HG02884 (cell line): ENCODE measurements around the gene C4orf36.

Source experiments
- ATAC-seq: cut with Tn5 transposase; IDR thresholded peaks from one replicate; pipeline ENCODE4 v1.9.1; 2021; ENCODE audit warnings: mild to moderate bottlenecking, moderate library complexity; ENCODE audit not compliant: unreplicated experiment

C4orf36 gene, protein sequence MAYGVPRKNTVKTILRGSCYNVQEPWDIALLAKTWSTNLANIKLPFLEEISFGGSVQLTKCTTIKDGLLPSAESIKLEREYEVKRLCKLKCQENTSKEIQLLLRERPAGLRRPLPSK

DNA sequence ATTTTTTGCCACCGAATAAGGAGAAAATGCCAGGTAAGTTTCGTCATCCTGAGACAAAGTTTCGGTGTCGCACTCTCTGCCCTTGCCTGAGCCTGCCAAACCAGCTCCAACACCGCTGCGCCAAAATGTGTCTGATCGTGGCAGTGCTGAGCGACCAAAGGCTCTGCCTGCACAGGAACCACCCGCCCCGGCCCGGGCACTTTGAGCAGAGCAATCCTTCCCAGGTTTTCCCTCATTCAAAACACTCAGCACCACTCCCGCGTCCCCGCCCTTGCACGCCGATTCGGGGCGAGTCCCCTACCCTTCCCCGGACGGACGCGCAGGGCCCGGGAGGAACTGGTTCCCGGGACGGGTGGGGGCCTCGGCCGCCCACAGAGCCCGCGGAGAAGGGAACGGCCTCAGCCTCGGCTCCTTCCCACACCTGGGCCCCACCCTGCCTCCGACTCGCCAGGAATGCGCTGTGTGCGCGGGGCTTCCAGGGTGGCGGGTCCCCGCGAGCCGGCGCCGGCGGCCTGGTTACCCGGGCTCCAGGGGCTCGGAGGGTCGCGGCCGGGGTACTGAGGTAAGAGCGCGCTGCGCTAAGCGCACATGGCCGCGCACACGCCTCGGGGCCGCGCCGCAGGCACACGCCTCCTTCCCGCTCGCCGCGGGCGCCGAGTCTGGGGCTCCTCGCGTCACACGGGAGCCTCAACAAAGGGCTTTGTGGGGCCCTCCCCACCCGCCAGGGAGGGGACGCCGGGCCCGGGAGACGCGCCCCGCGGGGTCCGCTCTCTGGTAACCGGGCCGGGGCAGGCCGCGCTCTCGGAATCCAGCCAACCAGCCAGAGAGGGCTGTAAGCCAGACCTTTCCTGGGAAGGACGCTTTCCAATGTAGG, at the start of gene C4orf36:
TSS of gene C4orf36 (minus strand) at position 661 of the 874 bp plus-strand sequence. CDS start 902 bp downstream, outside the sequence.
- ATAC-seq: peak; percentile 48

DNA sequence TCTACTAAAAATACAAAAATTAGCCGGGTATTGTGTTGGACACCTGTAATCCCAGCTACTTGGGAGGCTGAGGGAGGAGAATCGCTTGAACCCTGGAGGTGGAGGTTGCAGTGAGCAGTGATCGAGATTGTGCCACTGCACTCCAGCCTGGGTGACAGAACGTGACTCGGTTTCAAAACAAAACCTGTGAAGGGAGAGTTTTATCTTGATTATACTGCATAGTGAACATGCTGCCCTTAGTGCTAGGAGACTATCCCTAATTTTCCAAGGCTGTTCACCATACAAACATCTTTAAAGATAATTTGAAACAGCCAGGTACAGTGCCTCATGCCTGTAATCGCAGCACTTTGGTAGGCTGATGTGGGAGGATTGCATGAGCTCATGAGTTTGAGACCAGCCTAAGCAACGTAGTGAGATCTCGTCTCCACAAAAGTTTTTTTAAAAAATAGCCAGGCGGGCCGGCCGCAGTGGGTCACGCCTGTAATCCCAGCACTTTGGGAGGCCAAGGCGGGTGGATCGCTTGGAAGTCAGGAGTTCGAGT, 48.8 kb upstream of the C4orf36 start:
- ATAC-seq: no peak

DNA sequence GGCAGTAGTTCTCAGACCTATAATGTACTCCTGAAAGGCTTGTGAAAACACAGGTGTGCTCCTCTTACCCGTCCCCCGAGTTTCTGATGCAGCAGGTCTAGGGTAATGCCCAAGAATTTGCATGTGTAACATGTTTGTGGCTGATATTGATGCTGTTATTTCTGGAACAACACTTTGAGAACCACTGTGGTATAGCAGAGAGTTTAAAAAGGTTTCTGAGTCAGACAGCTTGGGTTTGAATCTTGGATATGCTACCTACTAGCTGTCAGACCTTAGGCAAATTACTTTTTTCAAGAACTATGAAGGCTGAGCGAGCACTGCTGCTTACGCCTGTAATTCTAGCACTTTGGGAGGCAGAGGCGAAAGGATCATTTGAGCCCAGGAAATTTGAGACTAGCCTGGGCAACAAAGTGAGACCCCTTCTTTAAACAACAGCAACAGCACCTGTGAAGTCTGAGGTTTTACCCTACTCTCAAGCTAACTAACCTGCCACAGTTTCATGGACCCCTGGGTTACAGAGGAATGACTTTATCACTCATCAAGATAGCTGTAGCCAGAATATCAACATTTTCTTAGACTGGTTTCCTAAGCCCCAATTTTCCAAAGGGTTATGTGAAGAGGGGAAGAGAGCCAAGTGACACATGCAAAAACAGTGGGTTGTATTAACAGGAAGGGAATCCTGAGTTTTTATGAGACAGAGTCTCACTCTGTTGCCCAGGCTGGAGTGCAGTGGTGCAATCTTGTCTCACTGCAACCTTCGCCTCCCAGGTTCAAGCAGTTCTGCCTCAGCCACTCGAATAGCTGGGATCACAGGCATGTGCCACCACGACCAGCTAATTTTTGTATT, 47.7 kb upstream of the C4orf36 start:
- peak; percentile 47 for ATAC-seq

DNA sequence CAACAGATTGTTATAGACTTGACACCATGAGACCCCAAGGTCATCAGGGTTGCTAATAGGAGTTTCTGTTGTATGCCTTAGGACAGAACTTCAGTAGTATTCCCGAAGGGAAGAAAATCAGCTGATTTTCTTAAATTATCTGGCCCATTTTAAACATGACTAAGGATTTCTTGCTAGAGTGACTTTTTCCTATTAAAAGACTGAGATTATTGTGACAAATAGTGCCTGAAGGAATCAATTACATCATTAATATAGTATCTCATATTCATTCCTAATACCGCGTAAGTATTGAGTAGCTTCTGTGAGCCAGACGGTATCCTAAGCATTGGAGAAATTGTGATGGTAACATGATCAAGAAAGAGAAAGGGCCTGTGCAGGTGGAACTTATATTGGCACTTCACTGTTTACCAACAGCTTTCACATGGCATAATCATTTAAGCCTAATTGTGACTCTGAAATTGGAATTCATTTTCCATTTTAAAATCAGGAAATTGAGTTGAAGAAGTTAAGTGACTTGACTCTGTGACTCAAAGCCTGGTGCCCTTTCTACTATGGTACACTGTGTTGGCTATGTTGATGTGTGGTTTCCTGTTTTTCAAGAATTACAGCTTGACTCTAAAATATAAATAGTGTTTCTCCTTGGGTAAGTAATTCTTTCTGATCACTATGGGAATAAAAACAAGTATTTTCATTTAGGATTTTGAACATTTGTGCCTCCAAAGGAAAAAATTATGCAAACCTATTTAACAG, 46.7 kb upstream of the C4orf36 start:
- ATAC-seq: no peak

DNA sequence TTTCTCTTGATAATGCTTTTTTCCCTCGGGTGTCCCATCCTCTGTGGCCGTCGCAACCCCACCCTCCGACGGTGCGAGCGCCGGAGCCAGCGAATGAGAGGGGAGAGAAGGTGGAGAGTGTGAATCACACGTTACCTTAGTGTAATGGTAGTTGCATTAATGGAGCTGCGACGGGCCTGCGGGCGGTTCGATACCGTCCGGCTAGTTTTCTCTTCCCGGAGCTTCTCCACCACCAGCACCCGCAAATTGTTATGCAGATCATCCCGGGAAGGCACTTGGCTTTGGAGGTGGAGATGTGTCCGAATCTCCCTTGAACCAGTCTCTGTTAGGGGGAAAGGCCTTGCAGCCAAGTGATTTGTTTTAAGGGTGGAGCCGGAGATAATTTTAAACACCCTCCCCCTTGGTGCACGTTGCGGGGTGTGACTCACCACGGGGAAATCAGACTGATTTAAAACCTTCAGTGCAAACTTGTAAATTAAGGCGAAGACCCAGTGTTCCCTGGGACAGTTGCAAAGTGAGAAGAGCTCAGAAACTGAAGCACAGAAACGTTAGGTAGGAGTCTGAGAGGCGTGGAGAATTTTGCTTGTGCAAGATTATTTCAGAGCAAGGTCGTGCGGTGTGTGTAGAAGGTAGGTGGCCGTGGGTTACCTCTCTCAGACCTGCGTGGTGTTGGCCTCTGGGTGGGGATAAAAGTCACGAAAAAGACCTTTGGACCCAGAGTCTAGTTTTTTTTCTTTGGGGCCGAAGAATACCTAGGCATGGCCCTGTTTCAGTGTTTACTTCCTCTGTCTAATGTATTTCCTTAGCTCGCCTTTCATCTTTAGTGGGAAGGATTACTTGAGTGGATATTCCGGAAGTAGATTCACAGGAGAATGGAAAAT, 43.9 kb upstream of the C4orf36 start:
- peak; percentile 29 for ATAC-seq

DNA sequence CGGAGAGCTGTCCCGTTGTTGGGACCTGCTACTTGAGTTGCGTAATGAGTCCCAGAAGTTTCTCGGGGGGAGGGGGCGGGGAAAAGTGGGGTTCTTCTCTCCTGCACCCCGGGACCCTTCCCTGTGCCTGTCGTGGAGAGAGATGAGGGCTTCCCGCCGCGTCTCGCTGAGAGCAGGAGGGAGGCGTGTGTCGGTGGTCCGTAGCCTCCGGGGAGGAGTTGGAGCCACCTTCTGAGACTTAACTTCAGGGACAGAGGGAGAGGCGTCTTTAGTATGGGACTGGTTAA, 43.3 kb upstream of the C4orf36 start:
- ATAC-seq: no peak

DNA sequence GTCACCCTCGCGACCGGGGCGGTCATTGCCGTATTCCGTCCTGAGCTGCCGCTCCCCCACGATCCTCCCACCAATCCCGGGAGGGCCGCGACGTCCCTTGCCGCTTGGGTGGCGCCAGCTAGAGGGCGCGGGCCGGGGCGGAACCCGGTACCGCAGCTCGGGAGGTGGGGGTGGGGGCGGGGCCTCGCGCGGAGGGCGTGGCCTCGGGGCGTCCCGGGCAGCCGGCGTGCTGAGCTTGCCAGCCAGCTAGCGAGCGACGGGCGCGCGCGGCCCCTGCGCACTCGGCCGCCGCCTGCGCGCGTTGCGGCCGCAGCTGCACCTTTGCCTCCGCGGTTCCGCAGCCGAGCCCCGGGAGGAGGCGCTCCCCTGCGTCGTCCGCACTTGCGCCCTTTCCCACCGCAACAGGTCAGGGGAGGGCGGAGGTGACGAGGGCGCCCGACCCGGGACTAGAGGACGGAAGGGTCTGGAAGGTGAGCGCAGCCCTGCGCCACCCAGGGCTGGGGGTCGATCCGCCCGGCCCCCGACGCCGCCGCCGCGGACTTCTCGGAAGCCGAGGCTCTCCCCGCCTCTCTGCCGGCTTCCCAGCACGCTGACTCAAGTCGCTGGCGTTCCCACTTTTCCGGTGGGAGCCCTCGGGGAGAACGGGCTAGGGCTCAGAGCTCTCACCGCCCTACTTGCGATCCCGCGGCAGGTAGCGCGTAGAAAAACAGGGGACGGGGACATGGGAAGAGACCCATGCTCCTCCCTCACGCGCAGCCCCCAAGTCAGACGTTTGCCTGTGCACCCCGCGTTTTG, 42.7 kb upstream of the C4orf36 start, which contains the start of gene AFF1:
TSS of gene AFF1 (plus strand) at position 241 of the 795 bp plus-strand sequence. CDS start 13,523 bp downstream, outside the sequence.
- peak; percentile 42 for ATAC-seq

DNA sequence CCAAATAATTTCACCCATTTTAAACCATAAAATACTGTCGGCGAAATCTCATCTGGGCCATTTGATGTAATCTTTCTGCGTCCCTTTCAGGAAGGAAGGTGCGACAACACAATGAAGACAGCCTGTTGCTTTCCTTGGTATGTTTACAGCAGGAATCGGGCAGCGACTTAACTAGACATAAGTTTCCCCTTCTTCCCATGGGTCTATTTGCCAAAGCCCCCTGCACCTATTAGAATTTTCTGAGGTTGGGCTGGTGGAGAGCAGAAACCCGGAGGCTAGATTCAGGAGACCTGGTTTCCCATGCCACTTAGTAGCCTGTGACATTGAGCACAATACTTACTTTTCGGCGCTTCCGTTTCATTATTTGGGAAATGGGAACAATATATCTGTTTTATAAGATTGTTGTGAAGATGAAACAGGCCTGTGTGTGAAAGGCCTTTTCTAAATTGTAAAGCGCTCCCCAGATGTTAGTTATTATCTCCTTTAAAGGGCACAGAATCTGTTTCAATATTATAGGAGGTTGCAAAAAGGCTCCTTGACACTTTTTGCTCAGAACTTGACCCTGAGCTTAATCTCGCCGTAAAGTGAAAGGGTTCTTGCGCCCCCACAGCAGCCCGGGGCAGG, 42.0 kb upstream of the C4orf36 start:
- ATAC-seq: no peak

DNA sequence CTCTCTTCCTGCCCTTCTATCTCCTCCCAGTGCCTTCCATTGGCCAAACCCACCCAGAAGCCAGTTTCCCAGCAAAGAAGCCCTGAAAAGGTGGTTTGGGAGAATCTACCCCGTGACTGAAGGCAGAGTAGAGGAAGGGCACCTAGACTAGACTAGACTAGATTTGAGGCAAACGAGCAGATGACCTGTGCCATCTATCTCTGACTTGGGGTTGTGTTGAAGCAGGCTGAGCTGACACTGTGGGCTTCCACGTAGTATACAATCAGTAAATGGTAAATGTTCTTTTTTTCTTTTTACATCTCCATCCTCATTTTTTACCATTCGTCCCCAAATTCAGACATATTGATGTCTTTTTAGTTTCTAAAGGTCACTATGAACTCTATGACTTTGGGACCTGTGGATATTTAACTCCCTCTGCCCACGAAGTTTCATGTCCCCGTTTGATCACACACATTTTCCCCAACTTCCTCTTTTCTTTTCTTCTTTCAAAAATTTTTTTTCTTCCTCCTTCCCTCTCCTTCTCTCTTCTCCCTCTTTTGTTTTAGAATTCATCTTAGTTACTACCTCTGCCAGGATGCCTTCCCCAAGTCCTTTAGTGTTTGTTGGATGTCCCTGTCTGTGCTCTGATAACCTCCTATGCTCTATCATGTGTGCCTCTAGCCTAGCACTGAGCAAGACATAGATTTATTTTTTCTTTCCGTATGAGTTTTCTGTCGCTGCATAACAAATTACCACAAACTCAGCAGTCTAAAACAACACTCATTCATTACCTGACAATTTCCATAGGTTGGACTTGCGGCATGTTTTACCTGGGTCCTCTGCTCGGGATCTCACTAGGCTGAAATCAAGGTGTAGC, 36.4 kb upstream of the C4orf36 start:
- peak; percentile 49 for ATAC-seq

DNA sequence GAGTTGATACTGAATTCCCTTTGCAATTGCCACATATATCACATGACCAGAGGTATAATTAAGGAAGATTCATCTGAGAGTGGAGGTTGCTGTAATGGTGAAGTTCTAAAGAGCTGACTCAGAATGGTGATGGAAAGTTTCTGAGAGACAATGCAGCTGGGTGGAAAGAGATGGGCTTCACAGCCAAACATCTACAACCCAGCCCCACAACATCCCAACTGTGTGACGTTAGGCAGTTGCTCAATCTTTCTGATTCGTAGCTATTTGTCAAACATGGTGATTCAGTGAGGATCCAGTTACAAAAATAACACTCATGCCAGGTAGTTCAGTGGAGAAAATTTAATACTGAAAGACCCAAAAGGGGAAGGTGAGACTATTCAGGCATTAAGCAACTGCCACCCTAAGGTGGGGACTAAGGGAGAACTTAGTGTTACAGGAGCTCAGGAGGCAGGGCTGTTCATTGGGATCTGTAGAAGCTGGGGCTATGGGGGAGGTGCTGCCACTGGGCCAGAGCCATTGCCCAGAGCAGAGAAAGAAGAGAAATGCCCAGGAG, 35.7 kb upstream of the C4orf36 start:
- ATAC-seq: peak; percentile 38

DNA sequence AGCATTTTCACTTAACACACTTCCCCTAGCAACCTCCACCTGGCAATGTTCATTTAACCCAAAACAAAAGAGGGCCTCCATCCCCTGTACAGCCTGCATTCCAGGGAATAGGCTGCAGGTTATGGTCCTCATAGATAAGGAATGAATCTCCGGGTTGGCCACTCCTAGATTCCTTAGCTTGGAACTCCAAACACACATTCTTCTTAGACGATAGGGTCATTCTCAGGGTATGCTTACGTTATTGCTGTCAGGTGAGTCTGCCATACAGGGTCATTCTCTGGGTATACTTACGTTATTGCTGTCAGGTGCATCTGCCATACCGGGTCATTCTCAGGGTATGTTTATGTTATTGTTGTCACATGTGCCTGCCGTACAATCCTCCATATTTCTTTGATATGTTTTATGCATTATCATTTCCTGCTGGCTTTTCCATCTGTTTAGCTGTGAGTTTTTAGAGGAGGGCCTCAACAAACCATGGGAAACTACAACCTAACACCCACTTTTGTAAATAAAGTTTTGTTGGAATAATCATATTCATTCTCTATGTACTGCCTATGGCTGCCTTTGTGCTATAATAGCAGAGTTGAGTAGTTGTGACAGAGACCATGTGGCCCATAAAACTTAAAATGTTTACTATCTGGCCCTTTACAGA, 34.3 kb upstream of the C4orf36 start:
- no peak for ATAC-seq

DNA sequence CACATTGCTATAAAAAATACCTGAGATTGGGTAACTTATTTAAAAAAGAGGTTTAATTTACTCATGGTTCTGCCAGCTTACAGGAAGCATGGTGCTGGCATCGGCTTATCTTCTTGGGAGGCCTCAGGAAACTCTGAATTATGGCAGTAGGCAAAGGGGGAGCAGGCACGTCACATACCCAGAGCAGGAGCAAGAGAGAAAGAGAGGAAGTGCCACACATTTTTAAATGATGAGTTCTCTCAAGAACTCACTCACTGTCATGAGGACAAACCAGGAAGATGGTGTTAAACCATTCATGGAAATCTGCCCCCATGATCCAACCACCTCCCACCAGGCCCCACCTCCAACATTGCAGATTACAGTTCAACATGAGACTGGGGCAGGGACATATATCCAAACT, 32.6 kb upstream of the C4orf36 start:
- no peak for ATAC-seq

DNA sequence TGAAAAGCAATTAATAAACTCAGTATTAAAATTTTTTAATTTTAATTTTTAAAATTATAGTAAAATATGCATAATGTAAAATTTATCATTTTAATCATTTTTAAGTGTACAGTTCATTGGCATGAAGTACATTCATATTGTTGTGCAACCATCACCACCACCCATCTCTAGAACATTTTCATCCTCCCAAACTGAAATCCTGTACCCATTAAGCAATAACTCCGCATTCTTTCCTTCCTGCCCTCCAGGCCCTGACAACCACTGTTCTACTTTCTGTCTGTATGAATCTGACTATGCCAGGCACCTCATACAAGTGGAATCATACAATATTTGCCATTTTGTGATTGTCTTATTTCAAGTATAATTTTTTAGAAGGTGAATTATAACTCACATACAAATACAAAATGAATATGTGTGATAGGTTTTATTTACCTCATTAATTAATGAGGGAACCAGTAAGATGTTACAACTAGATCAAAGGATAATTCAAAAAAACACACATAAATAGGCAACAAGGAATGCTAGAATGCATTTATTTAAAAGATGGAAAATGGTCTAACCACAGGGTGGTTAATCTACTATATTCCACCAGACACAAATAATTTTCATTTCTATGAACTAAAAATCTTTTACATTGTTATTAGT, 29.5 kb upstream of the C4orf36 start:
- no peak for ATAC-seq

DNA sequence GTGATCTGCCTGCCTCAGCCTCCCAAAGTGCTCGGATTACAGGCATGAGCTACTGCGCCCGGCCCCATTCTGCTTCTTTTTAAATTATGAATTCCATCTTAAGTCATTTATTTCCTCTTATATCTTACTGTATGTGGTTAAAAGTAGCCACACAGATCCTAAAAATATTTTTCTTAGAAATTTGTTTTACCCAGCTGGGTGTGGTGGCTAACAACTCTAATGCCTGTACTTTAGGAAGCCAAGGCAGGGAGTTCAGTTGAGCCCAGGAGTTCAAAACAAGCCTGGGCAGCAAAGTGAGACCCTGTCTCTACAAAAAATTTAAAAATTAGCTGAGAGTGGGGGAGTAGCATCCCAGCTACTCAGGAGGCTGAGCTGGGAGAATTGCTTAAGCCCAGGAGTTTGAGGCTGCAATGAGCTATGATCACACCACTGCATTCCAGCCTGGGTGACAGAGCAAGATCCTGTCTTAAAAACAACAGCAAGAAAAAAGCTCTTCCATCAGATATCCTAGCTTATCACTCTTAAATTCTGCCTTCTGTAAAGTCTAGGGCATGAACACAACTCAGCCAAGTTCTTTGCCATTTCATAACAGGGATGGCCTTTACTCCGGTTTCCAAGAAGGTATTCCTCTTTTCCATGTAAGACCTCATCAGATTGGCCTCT, 27.5 kb upstream of the C4orf36 start:
- ATAC-seq: no peak

DNA sequence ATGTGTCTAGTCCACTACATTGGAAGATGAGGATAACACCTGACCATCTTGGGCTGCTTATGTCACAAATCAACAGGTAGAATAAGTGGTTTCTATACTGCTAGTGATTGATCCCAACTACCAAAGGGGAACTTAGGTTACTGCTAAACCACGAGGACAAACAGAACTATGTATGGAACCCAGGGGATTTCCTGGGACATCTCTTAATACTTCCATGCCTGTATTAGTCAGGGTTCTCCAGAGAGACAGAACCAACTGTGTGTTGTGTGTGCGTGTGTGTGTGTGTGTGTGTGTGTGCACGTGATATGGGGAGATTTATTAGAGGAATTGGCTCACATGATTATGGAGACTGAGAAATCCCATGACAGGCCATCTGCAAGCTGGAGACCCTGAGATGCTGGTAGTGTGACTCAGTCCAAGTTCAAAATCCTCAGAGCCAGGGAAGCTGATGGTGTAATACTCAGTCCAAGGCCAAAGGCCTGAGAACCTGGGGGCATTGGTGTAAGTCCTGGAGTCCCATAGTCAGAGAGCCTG, 26.4 kb upstream of the C4orf36 start:
- no peak for ATAC-seq
